Fibroblast of skin of right quadriceps (primary cell): ENCODE results near the gene CABP4.
"Not testable (repeated sequence)": the region's sequence is repeated elsewhere in the genome, so short reads cannot be mapped to it uniquely, and the experiment has no call there.

Experiments
- DNase-seq: peaks from one replicate; pipeline ENCODE4 v3.0.0-alpha.2; 2013

The CABP4 gene

GRCh38 chr11:67456068-67456705 is 1.0 kb downstream of the CABP4 start:
- DNase-seq: no peak

DNA sequence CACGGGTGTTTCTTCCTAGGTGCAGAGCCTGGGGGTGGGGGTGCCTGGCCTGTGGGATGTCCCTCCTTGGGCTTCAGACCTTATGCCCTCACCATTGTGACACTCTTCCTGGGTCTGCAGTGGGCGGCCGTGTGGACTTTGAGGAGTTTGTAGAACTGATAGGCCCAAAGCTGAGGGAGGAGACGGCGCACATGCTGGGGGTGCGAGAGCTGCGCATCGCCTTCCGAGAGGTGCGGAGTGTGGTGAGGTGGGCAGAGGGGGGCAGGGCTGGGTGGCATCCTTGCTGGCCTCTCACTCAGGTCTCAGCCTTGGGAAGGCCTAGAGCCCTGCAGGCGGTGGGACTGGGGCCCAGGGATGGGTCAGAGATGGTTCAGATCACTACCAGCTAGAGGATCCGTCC is 2.3 kb downstream of the CABP4 start:
- no peak for DNase-seq

DNA sequence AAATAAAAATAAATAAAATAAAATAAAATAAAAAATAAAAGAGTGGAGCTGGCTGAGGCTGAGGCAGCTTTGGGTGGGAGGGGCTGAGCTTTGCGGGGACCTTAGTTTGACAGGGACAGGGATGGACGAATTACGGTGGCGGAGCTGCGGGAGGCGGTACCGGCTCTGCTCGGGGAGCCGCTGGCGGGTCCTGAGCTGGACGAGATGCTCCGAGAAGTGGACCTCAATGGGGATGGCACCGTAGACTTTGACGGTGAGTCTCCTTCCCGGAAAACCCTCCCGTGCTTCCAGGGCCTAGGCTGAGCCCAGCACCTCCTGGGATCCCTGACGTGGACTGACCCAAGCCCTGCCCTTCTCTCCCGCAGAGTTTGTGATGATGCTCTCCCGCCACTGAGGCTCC is 3.1 kb downstream of the CABP4 start:
- no peak for DNase-seq

GRCh38 chr11:67463186-67463585 is 8.0 kb downstream of the CABP4 start:
- DNase-seq: no peak

- no peak for DNase-seq
Measured at GRCh38 chr11:67463680-67464410, 8.7 kb downstream of the CABP4 start.

GRCh38 chr11:67464411-67465188 is 9.4 kb downstream of the CABP4 start:
- peak; percentile 72 for DNase-seq

GRCh38 chr11:67465189-67465510 is 10.0 kb downstream of the CABP4 start:
- no peak for DNase-seq

GRCh38 chr11:67465530-67465929 is 10.4 kb downstream of the CABP4 start:
- DNase-seq: peak; percentile 17

DNA sequence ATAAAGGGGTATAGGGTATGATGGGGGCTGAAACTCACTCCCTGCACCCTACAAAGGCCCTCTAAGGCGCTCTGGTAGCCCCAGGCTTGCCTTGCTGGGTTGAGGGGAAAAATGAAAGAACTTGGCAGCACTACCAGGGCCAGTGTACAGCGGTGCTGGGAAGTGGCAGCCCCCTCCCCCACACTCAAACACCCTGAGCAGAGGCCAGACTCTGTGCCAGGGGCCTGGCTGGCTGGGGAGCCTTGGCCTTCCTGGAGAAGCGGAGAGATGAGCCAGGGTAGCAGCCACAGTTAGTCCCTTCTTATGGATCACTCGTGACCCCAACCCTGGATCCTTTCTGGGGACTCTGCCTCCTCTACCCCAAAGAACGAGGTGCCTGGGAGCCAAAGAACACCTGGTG is 11.2 kb downstream of the CABP4 start:
- no peak for DNase-seq

DNA sequence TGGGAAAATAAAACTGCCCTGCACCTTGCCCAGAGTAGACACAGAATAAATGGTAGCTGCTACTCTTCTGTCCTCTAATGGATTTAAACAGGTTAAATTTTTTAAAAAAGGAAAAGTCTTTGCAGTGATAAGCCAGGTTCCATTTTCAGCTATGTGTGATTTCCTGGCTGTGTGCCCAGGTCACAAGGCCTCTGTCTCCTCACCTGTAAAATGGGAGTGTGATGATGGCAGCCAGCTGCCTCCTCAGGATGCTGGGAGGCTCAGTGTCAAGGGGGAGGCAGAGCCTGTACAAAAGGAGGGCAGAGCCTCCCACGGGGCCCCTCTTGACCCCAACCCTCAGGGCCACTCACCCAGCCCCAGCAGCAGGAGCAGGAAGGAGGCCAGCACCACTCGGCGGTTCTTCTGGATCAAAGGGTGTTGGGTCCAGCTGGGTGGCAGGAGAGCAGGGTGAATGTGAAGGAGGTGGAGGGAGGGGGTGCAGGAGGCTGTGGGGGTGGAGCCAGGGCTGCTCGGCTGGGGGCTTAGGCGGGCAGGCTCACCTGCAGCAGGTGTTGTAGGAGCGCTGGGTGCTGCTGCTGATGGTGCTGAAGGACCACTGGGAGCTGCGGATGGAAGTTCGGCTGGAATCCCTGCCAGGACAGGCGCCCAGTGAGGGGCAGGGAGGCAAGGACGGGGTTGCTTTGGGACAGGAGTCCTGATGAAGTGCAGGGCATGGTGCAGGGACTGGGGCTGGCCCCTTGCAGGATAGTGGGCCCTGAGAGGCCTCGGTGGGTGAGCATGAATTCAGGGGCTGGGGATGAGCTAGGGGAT is 12.0 kb downstream of the CABP4 start:
- DNase-seq: no peak

DNA sequence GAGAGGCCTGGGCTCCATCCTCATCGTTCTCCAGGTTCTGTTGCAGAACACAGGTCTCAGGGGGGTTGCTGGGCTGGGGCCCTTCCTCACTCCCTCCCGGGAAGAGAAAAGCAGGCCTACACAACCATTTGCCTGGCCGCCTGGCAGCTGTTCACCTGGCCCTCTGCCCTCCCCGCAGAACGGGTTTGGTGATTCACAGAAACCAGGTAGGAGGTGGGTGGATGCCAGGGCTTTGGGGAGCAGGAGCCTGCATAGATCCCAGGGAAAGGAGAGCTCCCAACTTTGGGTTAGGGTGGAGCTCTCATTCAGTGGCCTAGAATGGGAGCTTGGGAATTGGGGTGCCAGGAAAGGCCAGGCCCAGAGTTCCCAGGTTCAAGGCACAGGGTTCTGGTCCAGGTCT is 12.9 kb downstream of the CABP4 start:
- no peak for DNase-seq

- DNase-seq: no peak
Measured at GRCh38 chr11:67468456-67468758, 13.3 kb downstream of the CABP4 start.

DNA sequence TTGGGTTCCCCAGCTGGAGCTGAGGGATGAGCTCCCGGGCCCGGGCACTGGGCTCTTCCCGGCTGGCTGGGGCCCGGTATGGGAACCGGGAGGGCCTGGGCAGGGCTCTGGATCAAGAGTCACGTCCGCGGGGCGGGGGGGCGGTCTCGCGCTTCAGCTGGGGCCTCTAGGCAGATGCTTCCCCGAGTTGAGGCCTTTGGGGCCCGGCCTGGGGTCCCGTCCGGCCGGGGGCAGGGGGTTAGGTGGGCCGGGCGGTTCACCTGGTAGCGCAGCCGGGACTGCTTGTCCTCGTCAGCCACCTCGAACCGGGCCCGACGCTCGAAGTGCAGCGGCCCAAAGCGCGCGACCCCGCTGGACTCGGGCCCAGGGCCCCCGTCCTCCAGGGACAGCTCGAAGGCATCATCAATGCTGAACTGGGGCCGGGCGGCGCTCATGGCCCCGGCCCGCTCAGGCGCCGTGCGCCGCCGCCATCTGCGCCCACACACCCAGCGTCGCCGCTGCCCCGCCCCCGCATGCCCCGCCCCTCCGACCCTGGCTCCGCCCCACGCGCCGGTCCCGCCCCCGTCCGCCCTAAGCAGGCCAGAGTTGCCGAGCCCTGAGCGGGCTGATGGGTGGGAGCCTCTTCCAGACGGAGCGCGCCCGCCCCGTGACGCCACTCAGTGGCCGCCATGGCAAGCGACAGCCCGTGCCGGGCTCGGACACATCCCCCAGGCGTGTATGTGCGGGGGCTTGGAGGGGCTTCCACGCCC is 13.8 kb downstream of the CABP4 start, which contains the start of gene TMEM134:
TMEM134 (minus strand) TSS at position 493 of the 749 bp plus-strand sequence; CDS start at position 434, 59 bp downstream.
- DNase-seq: peak; percentile 92

DNA sequence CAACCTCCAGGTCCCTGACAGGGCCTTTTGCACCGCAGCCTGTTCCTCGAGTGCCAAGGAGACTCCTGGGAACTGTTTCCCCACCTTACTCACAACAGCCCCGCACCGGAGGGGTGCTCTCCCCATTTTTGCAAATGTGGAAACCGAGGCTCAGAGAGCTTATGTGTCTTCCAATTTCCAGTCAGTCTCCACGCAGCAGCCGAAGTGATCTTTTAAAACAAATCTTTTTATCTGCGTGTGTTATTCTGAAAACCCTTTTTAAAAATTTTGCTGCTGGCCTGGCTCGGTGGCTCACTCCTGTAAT is 14.3 kb downstream of the CABP4 start:
- no peak for DNase-seq

DNA sequence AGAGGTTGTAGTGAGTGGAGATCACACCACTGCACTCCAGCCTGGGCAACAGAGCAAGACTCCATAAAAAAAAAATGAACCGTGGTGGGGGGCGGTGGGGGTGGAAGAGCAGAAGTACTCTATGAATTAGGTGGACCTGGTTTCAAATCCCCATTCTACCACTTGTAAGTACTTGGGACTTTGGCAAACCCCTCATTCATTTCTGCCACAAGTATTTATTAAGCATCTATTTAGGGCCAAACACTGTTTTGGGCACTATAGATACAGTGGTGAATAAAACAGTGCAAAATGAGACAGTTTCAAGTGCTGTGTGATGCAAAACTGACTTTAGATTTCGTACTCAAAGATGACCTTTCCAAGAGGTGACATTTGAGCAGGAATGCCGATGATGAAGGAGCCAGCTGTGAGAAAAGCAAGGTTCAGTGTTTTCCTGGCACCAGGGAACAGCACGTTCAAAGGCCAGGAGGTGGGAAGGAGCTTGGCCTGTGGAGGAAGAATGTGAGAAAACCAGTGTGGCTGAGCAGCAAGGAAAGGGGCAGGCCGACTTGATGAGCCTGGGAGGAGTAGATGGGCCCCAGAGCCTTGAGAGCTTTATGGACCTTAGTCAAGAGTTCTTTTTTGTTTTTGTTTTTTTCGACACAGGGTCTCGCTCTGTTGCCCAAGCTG is 15.3 kb downstream of the CABP4 start:
- DNase-seq: no peak

GRCh38 chr11:67472882-67473281 is 17.7 kb downstream of the CABP4 start:
- no peak for DNase-seq

DNA sequence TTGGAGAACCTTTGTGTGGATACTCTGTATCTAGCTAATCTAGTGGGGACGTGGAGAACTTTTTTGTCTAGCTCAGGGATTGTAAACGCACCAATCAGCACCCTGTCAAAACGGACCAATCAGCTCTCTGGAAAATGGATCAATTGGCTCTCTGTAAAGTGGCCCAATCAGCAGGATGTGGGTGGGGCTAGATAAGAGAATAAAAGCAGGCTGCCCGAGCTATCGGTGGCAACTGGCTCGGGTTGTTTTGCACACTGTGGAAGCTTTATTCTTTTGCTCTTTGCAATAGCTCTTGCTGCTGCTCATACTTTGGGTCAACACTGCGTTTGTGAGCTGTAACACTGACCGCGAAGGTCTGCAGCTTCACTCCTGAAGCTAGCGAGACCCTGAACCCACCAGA is 21.5 kb downstream of the CABP4 start:
- not testable (repeated sequence) for DNase-seq

DNA sequence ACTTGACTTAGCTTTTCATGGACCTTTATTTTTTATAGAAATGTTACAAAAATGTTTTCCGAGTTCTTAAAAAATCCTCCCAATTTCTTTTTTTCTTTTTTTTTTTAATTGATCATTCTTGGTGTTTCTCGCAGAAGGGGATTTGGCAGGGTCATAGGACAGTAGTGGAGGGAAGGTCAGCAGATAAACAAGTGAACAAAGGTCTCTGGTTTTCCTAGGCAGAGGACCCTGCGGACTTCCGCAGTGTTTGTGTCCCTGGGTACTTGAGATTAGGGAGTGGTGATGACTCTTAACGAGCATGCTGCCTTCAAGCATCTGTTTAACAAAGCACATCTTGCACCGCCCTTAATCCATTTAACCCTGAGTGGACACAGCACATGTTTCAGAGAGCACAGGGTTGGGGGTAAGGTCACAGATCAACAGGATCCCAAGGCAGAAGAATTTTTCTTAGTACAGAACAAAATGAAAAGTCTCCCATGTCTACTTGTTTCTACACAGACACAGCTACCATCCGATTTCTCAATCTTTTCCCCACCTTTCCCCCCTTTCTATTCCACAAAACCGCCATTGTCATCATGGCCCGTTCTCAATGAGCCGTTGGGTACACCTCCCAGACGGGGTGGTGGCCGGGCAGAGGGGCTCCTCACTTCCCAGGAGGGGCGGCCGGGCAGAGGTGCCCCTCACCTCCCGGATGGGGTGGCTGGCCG is 22.3 kb downstream of the CABP4 start:
- DNase-seq: not testable (repeated sequence)

DNA sequence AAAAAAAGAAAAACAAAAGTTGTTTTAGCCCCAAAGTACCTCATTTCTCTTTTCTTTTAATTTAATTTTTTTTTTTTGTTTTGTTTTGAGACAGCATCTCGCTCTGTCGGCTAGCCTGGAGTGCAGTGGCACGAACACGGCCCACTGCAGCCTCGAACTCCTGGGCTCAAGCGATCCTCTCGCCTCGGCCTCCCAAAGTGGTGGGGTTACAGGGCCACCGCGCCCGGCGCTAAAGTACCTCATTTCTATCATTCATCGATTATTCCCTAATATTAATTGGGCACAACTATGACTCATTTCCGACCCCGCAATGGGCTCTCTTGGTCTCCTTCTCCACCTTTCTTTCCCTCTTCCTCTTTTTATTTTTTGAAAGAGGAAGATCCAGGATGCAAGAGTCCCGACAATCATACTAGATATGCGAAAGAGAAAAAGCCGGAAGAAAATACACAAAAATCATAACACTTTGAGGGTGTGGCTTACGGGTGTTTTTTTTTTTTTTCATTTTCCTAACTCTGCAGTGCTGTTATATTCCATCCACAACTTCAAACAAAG is 27.2 kb downstream of the CABP4 start:
- DNase-seq: no peak

GRCh38 chr11:67482827-67483798 is 28.0 kb downstream of the CABP4 start, which contains the start of gene AIP:
TSS of gene AIP (plus strand) at chr11:67483026. CDS start at chr11:67483159, 133 bp downstream.
- peak; percentile 98 for DNase-seq
